Measurements from ENCODE around the gene RNF13.

DNA sequence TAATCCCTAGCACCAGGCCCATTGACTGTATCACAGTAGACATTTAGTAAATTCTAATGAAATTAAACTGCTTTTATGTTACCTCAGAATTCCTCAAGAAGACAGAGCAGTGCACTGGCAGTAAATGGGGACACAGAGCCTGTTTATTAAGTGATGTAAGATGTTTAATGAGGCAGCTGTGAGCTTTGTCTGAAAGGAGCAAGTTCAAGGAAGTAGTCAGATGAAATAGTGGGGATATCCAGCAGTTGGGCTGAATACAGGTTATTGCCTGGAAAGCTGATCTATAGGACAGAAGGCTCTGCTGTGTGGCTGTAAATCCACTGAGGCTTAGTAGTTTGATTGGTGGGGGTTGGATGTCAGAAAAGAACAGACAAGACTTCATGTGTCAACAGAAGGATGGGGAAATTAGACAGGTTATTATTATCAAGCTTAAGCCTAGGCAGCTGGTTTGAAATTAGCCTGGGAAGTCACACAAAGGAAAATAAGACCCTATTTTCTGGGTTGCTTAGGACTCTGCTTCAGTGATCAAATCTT lies 95.5 kb downstream of the RNF13 start:
- TF ChIP-seq, protein P1, sequence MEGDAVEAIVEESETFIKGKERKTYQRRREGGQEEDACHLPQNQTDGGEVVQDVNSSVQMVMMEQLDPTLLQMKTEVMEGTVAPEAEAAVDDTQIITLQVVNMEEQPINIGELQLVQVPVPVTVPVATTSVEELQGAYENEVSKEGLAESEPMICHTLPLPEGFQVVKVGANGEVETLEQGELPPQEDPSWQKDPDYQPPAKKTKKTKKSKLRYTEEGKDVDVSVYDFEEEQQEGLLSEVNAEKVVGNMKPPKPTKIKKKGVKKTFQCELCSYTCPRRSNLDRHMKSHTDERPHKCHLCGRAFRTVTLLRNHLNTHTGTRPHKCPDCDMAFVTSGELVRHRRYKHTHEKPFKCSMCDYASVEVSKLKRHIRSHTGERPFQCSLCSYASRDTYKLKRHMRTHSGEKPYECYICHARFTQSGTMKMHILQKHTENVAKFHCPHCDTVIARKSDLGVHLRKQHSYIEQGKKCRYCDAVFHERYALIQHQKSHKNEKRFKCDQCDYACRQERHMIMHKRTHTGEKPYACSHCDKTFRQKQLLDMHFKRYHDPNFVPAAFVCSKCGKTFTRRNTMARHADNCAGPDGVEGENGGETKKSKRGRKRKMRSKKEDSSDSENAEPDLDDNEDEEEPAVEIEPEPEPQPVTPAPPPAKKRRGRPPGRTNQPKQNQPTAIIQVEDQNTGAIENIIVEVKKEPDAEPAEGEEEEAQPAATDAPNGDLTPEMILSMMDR (IDR thresholded peaks at IDR 0.05), result no peak
- TF ChIP-seq POLR2A (IDR thresholded peaks at IDR 0.05), result no peak
